Suprapubic skin (tissue), 4 donors: ENCODE measurements around the gene RPUSD4. TPM values are rescaled to one million over a fixed set of nuclear protein-coding genes. Genes with fewer than 3 reads are reported as not detected.
A peak's percentile ranks its signal among the peaks of the same experiment; 100 is the strongest.

Experiments
- DNase-seq, 2 donors: peaks; one replicate each; pipeline ENCODE4 v3.0.0-alpha.2; 2019; ENCODE audit warnings: low spot score in 2 of 2
- H3K27ac ChIP-seq: fragments of 200-600 bp; sonication (generic); one replicate; pipeline ENCODE4 v1.5.1; 2019
- H3K27me3 ChIP-seq: fragments of 200-600 bp; sonication (generic); one replicate; pipeline ENCODE4 v1.5.1; 2019
- H3K36me3 ChIP-seq: fragments of 200-600 bp; sonication (generic); one replicate; pipeline ENCODE4 v1.5.1; 2019
- H3K4me1 ChIP-seq: fragments of 200-600 bp; sonication (generic); one replicate; pipeline ENCODE4 v1.5.1; 2019
- H3K4me3 ChIP-seq: fragments of 200-600 bp; sonication (generic); one replicate; pipeline ENCODE4 v1.5.1; 2019; ENCODE audit warnings: mild to moderate bottlenecking
- H3K9me3 ChIP-seq: fragments of 200-600 bp; sonication (generic); one replicate; pipeline ENCODE4 v1.5.1; 2019
- CTCF ChIP-seq, 2 donors: fragments of 200-600 bp in 1 of 2; fragments of 450-650 bp in 1 of 2; sonication (generic) in 1 of 2; IDR thresholded peaks; one replicate each; pipeline ENCODE4 v1.5.1; 2016 to 2019; ENCODE audit warnings: antibody characterized with exemption in 2 of 2, mild to moderate bottlenecking in 1 of 2, moderate library complexity in 1 of 2
- EP300 ChIP-seq: sonication (generic); formaldehyde crosslinking; IDR thresholded peaks from one replicate; pipeline ENCODE4 v1.6.1; 2017; ENCODE audit warnings: antibody characterized with exemption
- POLR2A ChIP-seq, 2 donors: fragments of 450-650 bp; IDR thresholded peaks; one replicate each; pipeline ENCODE4 v1.6.1; 2017; ENCODE audit warnings: antibody characterized with exemption in 2 of 2, mild to moderate bottlenecking in 2 of 2, moderate library complexity in 2 of 2
- POLR2AphosphoS5 ChIP-seq, 3 donors: sonication (generic); formaldehyde crosslinking; IDR thresholded peaks; one replicate each; pipeline ENCODE4 v1.6.1; 2017; ENCODE audit warnings: antibody characterized with exemption in 3 of 3
- WGBS: methylation state at CpG from one replicate; pipeline ENCODE4 v1.1.5; 2018; 5-methylcytosine and 5-hydroxymethylcytosine counted together
- total RNA-seq, 4 donors: library from RNA; depleted of rRNA; stranded (reverse); fragments of >200 nt; gene quantifications; one replicate each; pipeline ENCODE4 v1.1.0, GENCODE V29; 2016

The RPUSD4 gene
- total RNA-seq, 4 donors from 2014 or later, result 25.1 to 34.9 (median 29.2) TPM

GRCh38 chr11:126197277-126197939 lies 14.0 kb downstream of the RPUSD4 start:
- TF ChIP-seq CTCF (IDR thresholded peaks at IDR 0.05), result no peak
- TF ChIP-seq EP300, result no peak
- TF ChIP-seq POLR2A (IDR thresholded peaks at IDR 0.05), result no peak
- no peak for TF ChIP-seq POLR2AphosphoS5 (IDR thresholded peaks at IDR 0.05)
- WGBS, result 81% methylated on average over 7 of the region's 7 CpGs
- no peak for DNase-seq
- Histone ChIP-seq H3K4me1 (peaks cover 5% of the 10 kb centered on the region), H3K27me3 (no peaks in the 10 kb centered on the region), H3K9me3 (no peaks in the 10 kb centered on the region), H3K36me3 (peaks cover 77% of the 10 kb centered on the region), H3K4me3 (no peak overlapping the region), H3K27ac (no peak overlapping the region)

GRCh38 chr11:126195119-126195518 lies 16.3 kb downstream of the RPUSD4 start:
- peaks cover 5% of the 10 kb centered on the region for H3K4me1 ChIP-seq
- WGBS, result 96% methylated on average over 3 of the region's 3 CpGs
- DNase-seq, result no peak
- H3K27me3 ChIP-seq, result no peaks in the 10 kb centered on the region
- H3K9me3 ChIP-seq, result no peaks in the 10 kb centered on the region
- H3K36me3 ChIP-seq, result peaks cover 72% of the 10 kb centered on the region
- H3K4me3 ChIP-seq, result no peak overlapping the region
- TF ChIP-seq POLR2AphosphoS5 (IDR thresholded peaks at IDR 0.05) (no peak), EP300 (no peak), POLR2A (IDR thresholded peaks at IDR 0.05) (no peak), CTCF (IDR thresholded peaks at IDR 0.05) (no peak)
- no peak overlapping the region for H3K27ac ChIP-seq

- Histone ChIP-seq H3K9me3 (no peaks in the 10 kb centered on the region), H3K27ac (no peak overlapping the region), H3K4me1 (peaks cover 5% of the 10 kb centered on the region), H3K36me3 (peaks cover 68% of the 10 kb centered on the region), H3K4me3 (no peak overlapping the region), H3K27me3 (no peaks in the 10 kb centered on the region)
- WGBS, result 34% methylated on average over 9 of the region's 9 CpGs
- TF ChIP-seq CTCF (IDR thresholded peaks at IDR 0.05), result peak; percentile 45 to 70
- TF ChIP-seq EP300, result no peak
- no peak for DNase-seq
These were observed 17.3 kb downstream of the RPUSD4 start for GRCh38 chr11:126194121-126194543.

GRCh38 chr11:126193038-126193478 lies 18.4 kb downstream of the RPUSD4 start:
- no peak overlapping the region for H3K4me3 ChIP-seq
- 84% methylated on average over 16 of the region's 16 CpGs for WGBS
- no peaks in the 10 kb centered on the region for H3K27me3 ChIP-seq
- DNase-seq, result no peak
- TF ChIP-seq CTCF (IDR thresholded peaks at IDR 0.05) (no peak), POLR2A (IDR thresholded peaks at IDR 0.05) (no peak), EP300 (no peak), POLR2AphosphoS5 (IDR thresholded peaks at IDR 0.05) (no peak)
- no peak overlapping the region for H3K27ac ChIP-seq
- peaks cover 5% of the 10 kb centered on the region for H3K4me1 ChIP-seq
- peaks cover 57% of the 10 kb centered on the region for H3K36me3 ChIP-seq
- H3K9me3 ChIP-seq, result no peaks in the 10 kb centered on the region

- Histone ChIP-seq H3K27me3 (no peaks in the 10 kb centered on the region), H3K4me3 (no peak overlapping the region), H3K36me3 (peaks cover 50% of the 10 kb centered on the region), H3K4me1 (peaks cover 5% of the 10 kb centered on the region), H3K9me3 (no peaks in the 10 kb centered on the region), H3K27ac (no peak overlapping the region)
- WGBS, result 76% methylated on average over 7 of the region's 7 CpGs
- TF ChIP-seq EP300 (no peak), CTCF (IDR thresholded peaks at IDR 0.05) (no peak), POLR2A (IDR thresholded peaks at IDR 0.05) (no peak), POLR2AphosphoS5 (IDR thresholded peaks at IDR 0.05) (no peak)
- no peak for DNase-seq
These were observed 19.1 kb downstream of the RPUSD4 start for GRCh38 chr11:126192361-126192760.
